GM21619 (cell line): ENCODE results near the gene PNPLA7.
A peak's percentile ranks its signal among the peaks of the same experiment; 100 is the strongest.

Source experiments
- ATAC-seq: cut with Tn5 transposase; IDR thresholded peaks from one replicate; pipeline ENCODE4 v1.9.1; 2021; ENCODE audit not compliant: unreplicated experiment

PNPLA7 gene

DNA sequence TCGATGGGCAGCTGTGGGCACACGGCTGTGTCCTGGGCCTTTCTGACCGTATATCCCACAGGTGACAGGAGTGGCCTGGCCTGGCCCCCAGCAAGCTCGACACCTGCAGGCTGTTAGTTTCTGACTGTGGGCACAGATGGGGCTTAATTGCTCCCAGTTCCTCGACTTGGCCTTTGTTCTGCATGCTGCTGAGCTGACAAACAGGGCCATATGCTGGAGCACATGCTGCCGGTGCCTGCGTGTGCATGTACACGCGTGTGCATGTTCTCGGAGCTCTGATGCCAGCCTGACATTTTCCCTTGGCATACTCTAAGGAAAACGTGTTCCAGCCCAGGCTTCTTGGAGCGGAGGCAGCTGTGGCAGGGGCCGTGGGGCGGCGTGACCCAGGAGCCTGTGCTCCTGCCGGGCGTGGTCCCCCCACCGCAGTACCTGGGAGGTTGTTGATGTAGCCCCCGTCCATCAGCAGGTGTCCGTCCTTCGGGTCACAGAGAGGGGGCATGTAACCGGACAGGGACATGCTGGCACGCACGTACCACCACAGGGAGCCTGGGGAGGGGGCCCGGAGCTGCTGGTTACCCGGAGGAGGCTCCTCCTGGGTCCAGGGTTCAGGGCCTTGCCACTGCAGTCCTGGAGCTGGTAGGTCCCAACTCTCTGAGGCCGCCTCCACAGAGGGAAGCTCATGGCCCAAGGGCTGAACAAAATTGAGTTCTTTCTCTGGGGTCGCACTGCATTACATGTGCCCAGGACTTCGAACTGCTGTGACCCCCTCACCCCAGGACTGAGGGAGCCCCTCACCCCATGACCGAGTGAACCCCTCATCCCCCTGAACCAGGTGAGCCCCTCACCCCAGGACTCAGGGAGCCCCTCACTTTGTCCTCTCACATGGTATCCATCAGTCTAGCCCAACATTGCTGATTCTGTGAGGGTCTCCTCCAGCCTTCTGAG, 86.9 kb downstream of the PNPLA7 start:
- ATAC-seq = no peak

DNA sequence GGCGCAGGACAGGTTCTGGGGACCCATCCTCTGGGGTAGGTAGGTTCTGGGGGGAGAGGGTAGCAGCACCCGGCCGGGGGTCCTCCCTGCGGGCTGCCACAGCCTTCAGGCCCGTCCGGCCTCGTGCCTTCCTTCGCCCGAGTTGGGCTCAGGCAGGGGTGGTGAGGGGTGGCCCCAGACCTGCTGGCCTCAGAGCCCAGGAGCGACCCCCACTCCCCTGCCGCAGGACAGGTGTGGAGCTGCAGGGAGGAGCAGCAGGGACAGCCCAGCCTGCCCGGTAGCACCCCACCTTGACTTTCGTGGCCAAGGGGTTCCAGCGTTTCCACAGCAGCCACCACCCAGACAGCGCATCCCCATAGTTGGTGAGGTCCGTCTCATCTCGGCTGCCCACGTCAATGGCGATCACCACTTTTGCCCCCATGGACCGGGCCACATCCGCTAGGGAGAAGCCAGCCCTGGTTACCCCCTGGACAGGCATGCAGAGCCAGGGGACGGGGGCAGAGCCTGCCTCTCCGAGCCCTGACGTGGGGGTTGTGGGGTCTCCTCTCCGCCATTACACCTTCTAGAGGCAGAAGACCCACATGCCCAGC, 87.7 kb downstream of the PNPLA7 start:
- no peak for ATAC-seq

DNA sequence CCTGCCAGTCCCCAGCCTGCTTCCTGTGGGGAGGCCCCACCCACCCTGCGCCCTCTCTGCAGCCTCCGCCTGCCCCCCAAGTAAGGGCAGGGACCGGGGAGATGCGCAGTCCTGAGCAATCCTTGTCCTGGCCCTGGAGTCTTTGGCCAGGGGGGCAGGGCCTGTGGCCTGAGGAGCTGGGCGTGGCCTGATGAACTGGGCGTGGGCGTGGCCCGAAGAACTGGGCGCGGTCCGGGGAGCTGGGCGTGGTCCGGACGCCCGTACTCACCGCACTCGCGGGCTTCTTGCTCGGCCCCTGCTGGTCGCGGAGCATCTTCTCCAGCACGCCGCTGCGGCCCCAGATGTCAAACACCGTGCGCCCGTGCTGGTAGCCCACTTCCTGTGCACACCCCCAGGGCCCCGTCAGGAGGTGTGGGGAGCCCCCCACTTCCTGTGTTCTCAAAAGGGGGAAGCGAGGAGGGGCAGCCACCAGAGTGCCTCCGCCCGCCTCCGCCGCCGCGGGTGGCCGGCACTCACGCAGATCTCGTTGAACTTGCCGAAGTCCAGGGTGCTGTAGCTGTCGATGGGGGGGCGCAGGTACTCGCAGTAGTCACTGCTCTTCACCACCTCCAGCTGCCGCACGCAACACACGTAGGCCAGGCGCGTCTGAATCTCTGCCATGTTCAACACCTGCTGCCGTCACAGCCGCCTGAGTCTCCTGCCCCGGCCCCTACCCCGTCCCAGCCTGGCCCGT, 88.4 kb downstream of the PNPLA7 start:
- peak; percentile 50 for ATAC-seq

DNA sequence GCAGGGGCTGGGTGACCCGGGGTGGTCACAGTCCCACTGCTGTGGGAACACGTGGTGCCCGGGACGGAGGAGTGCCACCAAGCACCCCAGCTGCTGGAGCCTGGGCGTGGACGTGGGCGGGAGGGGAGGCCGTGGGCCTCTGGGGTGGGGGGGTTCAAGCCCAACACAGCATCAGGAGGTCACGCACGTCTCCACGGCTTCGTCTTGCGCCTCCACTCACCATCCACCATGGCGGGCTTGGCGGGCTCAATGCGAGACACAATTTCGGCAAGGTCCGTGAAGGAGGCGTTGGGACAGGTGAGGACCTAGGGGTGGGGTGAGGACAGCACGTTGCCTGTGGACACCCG, 88.9 kb downstream of the PNPLA7 start:
- ATAC-seq = no peak

DNA sequence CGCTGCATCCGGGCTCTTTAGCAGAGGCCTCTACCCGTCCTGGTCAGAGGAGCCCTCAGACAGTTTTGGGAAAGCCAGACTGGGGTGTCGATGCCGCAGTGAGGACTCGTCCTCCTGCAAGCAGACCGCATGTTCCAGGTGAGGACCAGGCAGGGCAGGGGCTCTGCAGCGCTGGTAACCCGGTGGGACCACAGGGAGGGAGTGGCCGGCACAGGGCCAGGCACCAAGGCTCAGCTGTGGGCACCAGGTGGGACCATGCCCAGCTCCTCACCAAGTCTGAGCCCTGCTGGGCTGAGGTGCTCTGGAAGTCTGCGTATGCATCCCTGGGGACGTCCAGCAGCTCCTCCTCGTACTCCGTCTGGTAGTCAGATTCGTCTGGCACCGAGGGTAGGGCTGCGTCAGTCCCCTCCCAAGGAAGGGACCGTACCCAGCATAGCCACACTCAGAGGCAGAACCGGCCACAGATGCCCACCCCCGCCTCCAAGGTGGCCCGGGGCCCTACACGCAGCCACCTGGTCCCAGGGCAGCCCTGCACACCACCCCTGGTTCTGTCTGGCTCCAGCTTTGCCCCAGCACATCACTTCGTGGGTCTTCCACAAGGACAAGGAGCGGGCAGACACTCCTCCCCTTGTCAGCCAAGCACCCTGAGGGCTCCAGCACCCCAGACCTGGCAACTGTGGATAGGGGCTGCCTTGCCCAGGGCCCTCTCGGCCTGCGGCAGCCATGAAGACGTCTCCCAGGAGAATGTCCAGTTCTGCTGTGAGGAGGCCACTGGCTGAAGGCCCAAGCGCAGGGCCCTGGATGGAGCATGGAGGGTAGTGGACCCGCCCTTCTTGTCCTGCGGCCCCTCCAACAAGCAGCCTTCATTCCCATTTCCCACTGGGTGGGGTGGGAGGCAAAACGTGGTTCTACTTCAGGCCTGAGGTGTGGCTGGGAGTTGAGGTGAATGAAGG, 89.6 kb downstream of the PNPLA7 start:
- ATAC-seq = no peak

DNA sequence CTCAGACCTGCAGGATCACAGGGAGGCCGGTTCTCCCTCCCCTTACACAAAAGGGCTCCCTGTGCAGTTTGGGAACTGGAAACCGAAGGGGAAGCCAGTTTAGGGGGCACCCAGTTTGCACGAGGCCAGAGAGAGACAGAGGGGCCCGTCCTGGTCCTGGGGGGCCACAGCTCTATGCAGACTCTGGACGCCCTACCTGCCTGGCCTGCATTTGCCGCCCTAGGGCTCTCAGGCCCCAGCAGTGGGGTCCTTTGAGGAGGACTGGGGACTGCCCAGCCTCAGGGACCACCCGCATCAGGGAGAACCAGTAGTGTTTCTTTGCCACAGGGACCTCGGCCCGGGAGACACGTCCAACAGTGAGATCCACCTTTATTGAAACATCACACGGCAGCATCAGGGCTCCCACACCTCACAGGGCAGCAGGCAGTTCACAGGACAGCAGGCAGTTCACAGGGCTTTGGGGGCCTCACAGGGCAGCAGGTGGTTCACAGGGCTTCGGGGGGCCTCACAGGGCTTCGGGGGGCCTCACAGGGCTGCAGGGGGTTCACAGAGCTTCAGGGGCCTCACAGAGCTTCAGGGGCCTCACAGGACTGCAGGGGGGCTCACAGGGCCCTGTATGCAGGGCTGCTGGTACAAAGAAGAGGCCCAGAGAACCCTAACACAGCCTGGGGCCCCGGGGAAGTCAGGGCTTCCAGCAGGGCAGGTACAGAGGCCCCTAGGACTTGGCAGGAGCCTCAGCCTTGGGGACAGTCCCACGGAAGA, 90.4 kb downstream of the PNPLA7 start:
- ATAC-seq = no peak

DNA sequence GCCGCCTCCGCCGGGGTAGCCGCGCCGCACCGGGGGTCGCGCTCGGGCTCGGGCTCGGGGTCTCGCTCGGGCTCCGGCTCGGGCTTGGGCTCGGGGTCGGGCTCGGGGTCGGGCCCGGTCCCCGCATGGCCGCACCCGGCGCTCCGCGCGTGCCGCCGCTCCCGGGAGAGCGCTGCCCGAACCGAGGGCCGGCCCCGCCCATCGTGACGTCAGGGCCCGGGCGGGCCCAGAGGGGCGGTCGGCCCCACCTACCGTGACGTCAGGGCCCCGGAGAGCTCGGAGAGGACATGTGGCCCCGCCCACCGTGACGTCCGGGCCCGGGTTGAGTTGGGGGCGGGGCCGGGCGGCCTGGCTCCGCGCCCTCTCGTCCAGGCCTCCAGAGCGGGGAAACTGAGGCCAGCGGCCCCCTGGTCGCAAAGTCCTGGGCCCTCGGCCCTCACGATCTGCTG, 91.0 kb downstream of the PNPLA7 start, which contains the start of gene NSMF:
Gene NSMF (minus strand): TSS at position 183 of the 449 bp plus-strand sequence. CDS start 232 bp downstream, outside the sequence.
- peak; percentile 50 for ATAC-seq

DNA sequence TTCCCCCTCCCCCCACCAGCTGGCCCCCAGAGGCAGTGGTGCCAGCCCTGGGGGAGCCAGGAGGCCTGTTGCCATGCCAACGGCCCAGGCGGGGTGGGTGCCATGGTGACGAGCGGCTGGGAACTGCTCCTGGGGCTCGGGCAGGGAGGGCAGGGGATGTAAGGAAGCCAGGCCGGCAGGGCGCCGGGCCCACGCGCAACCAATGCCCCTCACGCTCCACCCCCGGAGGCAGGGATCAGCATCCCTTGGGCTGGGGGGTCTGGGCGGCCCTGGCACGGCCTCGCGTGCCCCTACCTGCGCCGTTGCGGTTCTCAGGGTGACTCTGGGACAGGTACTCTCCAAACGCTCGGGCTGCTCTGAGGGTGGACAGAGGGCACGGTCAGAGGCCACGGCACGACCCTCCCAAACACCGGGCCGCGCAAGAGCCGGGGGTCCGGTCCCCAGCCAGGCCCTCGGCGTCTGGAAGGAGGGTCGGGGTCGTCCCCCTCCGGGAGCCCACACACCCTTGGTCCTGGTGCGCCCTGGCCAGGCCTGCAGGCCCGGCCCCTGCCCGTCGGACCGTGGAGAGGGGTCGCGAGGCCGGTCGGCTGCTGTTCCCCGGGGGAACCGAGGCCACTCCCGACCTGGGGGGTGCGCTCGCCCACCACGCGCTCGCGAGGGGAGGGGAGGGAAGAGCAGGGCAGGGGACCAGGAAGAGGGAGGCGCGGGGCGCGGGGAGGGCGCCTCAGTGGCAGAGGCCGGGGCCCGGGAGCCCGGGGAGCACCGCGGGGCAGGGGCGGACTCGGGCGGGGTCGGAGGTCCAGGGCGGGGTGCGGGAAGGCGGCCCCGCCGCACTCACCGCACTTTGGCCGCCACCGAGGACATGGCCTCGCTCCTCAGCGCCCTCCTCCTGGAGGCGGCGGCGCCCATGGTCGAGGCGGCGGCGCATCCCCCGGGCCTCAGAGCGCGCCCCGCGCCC, 91.7 kb downstream of the PNPLA7 start:
- peak; percentile 4 for ATAC-seq

DNA sequence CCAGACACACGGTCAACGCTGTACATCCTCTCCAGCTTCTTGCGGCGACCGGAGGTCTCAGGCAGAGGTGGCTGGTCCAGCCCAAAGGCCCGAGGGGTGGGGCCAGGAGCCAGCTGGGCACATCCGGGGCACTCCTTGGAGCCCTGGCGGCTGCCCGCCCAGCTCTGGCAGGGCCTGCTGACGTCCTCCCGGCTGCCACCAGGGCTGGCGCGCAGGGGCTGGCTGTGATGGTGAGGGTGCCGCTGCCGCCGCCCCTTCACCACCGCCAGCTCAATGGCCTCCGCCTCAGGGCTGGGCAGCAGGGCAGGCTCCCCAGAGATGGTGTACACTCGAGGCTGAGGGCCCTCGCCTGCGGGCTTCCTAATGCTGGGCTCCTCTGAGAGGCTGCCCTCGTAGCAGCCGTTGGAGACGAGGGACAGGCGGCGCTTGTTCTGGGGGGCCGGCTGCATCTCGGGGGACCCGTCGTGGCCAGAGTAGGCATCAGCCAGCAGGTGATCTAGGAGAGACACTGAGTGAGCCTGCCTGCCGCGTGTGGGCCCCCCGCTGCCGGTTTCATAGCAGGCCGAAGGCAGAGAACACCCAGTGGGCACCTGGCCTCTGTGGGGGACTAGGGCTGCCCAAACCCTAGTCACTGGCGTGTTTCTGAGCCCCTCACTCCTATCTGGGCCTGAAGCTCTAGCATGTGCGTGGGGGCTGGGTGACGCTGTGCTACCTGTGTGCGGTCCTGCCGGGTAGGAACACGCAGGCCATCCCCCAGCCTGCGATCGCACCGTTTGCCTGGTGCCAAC, 92.6 kb downstream of the PNPLA7 start:
- no peak for ATAC-seq

DNA sequence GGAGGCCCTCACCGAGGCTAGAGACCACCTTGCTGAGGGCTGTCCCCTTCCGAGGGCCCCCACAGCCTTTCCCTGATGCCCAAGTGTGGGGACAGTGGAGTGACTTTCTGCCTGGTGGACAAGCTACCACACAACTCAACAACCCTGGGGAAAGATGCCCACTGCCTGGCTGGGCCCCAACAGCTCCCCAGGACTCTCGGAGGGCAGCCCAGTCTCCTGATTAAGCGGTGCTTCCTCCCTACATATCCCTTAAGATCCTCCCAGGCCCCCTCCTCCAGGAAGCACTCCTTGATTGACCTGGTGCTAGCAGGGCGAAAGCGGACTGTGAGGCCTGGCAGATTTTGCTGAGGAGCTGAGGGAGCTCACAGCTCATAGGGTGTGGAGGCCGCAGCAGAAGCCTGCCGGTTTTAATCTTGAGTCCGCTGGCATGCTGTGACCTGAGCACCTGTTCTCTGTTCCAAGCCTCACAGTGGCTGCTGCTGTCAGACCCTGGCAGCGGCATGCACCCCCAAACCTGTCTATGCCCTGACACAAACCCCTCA, 93.3 kb downstream of the PNPLA7 start:
- ATAC-seq = no peak

DNA sequence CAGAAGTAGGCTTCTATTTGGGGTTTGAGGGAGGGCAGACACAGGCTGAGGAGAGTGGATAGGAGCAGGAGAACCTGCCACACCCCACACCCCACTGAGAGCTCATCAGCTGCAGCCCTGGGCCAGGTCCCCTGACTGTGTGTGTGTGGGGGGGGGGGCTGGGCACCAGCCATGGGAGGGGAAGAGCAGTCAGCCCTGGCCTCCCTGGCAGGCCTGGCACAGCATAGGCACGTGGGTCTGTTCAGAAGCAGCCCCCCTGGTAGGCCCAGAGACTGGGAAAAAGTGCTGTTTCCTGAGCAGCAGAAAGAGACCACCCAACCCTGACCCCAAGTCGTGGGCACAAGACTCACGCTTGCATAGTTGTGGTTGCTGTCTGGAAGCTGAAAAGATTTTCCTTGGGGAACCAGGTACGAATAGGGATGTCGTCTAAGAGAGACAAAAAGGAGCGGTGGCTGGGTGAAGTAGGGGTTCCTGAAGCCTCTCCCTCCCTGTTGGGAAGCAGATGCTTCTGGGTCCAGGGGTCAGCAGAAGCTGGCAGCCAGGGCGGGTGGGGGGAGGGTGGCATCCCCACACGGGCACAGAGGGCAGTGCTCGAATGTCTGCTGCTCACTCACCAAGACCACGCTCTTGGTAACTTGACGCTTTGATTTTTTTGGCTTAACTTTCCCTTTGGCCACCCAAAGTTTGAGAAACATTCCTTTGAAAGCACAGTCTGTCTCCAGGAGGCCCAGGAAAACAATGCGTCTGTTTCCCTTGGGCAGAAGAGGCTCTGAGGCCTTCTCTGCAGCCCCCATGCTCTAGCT, 93.9 kb downstream of the PNPLA7 start:
- no peak for ATAC-seq

DNA sequence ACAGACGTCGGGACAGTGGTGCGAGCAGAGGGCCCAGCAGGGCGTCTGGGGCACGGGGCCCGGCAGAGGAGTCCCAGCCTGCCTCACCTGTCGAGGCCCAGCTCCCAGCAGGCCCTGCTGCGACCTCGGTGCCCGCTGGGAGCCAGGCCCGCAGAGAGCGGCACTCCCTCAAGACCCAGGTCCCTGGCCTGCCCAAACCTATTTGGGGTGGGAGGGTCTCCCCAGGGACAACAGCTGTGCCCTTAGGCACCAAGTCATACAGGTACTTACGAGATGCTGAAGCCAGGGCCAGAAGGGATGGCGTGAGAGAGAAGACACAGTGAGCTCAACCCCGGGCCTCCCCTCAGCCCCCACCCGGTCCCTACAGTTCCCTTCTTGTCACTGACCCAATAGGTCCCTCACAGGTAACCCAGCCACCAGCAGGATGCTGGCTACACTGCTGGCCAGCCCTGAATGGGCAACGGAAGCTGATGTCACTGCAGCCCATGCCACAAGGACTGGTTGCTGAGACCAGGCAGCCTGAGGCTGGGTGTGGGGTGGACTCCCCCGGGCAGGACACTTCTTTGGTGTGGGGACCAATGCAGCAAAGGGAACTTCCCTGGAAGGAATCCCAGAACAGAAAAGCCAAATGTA, 94.7 kb downstream of the PNPLA7 start:
- no peak for ATAC-seq

DNA sequence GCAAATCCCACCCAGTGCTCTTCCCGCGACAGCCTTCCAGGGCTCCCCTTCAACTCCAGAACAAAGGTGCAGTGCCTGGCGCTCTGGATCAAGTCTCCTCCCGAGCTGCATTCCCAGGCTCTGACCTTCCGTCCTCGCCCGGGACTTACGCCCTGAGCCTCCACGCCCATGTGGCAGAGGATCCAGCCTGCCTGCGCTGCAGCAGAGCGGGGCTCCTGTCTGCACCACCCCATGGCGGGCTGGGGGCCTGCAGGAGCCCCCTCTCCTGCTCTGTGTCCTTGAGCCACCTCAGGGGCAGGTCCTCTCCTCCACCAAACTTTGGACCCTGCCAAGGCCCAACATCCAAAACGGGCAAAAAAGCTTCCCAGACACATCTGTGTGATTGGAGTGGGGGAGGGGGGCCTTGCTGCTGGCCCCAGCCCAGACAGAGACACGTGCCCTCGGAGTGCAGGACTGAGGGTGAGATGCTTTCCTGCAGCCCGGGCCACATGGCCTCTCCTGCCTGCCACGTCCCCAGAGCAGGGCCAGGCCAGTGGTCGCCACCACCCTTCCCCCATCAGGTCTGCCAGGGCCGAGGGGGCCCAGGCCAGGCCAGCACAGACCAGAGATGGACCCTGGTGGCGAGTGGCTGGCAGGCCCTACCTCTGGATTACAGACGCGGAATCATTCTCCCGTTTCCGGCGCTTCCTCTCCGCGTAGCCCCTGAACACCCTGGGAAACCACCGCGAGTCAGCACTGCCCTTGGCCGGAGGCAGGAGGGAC, 95.4 kb downstream of the PNPLA7 start:
- ATAC-seq = no peak

DNA sequence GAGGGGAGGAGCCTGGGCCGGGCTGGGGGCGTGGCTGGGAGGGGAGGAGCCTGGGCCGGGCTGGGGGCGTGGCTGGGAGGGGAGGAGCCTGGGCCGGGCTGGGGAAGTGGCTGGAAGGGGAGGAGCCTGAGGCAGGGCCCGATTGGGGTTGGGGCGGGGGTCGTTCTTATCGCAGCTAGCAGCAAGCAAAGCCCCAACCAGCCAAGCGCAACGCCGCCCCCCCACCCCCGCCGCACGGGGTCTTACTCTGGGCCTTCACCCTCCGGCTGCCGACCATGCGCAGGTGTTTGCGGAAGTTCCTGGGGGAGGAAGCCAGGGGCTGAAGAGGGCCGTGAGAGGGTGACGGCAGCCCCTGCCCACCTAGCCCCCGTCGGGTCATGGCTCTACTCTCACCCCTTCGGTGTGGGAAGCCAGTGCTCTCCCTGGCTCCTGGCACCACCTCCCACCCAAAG, 96.0 kb downstream of the PNPLA7 start:
- no peak for ATAC-seq

DNA sequence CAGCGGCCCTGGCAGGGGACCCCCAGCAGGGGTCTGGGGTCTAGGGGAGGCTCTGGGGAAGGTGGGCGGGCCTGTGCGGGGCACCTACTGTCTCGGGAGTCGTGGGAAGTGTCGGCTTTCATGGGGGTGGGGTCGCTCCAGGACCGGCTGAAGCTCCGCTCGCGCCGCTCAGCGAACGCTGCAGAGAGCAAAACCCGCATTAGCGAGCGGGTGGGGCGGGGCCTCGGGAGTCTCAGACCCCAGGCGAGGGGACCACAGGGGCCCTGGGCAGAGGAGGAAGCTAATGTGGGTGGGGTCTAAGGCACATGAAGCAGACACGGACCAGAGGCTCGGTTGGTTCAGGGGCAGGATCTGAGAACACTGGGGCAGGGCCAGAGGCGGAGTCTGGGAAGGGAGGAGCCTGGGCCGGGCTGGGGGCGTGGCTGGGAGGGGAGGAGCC, 96.5 kb downstream of the PNPLA7 start:
- no peak for ATAC-seq
